ENCODE measurements around the gene TUB.
A peak's percentile ranks its signal among the peaks of the same experiment; 100 is the strongest.

TUB gene

DNA sequence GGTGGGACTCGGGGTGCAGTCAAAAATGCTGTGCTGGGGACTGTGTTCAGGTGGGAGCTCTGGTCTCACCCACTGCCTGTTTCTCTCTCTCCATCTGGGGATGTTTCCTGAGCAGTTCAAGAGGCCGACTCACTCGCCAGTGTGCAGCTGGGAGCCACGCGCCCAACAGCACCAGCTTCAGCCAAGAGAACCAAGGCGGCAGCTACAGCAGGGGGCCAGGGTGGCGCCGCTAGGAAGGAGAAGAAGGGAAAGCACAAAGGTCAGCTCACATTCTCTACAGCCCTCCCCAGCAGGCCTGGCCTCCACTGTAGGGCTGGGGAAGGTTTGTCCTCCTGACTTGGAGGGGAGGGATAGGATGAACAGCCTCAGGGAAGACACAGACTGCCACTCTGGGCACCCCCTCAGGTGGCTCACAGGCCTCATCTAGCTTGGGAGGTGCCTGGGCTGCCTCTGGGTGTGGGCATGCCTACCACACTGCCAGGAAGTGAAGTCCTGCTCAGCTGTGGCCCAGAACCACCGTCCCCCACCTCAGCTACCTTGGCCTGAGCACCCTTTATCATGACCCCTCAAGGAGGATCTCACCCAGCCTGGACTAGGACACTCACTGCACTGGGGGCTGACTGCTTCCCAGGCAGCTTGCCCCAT, 13.0 kb downstream of the TUB start:
- no peak for DNase-seq

DNA sequence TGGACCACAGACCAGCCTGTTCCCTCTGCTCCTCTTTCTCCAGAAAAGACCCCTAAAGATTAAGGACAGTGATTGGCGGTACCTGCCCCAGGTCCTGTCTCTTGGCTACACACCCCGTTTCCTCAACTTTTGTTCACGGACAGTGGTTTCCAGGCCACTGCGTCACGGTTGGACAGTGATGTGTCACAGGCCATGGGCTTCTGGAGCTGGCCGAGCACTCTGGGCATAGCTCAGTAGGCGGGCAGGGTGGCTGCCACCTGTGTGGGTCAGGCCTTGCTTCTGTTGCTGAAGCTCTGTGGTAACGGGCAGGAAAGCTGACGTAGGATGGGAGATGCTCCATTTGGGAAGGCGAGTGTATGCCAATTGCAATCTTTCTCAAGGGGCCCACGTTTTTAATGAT, 13.6 kb downstream of the TUB start:
- DNase-seq, result no peak

DNA sequence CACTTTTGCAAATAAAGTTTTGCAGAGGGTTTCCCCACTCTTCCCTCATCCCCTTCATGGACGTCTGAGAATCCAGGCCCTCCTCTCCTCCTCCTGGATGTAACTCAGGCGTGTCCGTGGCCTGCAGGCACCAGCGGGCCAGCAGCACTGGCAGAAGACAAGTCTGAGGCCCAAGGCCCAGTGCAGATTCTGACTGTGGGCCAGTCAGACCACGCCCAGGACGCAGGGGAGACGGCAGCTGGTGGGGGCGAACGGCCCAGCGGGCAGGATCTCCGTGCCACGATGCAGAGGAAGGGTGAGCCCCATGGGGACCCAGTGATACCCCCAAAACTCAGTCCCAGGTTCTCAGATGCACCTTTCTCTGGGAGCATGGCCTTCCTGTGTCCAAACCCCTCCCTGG, 14.4 kb downstream of the TUB start:
- no peak for DNase-seq

DNA sequence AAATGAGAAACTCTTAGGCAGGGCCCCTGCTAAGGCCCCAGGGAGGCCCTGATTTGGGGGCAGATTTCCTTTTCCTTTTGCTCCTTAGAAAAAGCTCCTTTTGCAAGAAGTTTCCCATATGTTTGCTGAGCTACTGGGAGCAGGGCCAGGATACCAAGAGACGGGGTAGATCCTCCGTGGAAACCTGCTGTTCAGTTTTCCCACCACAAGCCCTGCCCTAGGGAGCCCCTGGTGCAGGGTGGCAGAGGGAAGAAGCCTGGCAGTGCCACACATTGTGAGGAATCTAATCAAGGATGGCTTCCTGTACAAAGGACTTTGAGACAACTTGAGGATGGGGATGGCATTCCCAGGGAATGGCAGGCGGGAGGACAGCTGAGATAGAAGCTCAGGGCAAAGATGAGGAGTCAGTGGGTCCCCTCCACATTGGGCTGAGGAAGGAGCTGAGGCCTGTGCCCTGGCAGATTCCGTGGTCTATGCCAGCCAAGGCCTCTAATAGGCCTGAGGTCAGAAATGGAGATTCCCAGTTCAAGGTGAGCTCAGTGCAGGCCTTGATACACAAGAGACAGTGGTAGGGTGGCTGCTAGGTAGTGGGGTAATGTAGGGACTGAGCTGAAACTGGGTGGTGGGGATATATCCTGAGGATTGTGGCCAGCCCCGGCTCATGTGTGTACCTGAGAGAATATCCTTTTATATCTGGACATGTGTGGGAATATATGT, 15.0 kb downstream of the TUB start:
- no peak for DNase-seq

DNA sequence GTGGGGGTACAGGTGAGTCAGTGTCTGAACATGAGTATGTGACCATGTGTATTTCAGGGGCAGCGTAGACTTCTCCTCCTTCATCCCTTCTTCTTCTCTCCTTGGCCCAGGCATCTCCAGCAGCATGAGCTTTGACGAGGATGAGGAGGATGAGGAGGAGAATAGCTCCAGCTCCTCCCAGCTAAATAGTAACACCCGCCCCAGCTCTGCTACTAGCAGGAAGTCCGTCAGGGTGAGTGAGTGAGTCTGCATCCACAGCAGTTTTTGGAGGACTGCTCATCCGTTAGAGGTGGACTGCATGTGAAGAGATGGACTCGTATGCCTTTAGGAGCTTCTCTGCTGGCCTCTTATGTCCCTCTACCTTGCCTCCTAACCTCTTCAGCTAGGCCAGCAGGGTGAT, 15.6 kb downstream of the TUB start:
- DNase-seq, result no peak

DNA sequence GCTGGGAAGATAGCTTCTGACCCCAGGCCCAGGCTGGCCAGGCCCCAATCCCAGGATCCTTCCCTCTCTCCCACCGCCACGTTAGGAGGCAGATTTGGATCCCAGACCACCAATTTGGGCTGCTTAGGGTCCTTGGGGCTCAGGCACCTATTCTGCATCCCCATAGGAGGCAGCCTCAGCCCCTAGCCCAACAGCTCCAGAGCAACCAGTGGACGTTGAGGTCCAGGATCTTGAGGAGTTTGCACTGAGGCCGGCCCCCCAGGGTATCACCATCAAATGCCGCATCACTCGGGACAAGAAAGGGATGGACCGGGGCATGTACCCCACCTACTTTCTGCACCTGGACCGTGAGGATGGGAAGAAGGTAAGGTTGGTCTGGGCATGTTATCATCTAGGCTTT, 16.1 kb downstream of the TUB start:
- no peak for DNase-seq

DNA sequence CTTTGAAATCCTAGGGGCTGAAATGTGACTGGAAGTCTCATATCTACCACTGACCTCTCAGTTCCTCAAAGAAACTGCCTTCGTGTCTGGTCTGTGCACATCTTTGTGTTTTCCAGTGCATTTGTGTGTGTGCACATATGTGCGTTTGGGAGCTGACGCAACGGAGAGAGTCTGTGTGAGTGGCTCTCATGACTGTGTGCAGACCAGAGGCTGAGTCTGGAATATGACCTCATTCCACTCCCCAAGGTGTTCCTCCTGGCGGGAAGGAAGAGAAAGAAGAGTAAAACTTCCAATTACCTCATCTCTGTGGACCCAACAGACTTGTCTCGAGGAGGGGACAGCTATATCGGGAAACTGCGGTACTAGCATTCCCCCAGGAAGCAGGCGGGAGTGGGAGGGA, 16.5 kb downstream of the TUB start:
- DNase-seq, result no peak

DNA sequence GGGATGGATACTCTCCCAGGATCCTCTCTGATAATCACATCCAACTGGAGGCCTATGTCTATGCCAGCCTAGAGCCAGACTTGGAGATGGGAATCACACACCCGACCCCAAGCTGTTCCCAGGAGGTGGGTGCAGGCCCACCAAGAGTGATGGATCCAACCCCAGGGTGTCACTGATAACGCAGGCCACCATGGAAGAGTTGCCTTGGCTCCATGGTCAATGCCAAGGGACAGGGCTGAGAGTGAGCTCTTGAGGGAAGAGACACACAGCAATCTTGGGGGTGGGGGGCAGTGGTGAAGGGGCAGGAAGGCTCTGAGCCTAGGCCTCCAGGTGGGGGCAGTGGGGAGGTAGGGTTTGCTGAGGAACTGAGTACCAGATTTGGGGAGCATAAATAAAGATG, 16.9 kb downstream of the TUB start:
- no peak for DNase-seq

DNA sequence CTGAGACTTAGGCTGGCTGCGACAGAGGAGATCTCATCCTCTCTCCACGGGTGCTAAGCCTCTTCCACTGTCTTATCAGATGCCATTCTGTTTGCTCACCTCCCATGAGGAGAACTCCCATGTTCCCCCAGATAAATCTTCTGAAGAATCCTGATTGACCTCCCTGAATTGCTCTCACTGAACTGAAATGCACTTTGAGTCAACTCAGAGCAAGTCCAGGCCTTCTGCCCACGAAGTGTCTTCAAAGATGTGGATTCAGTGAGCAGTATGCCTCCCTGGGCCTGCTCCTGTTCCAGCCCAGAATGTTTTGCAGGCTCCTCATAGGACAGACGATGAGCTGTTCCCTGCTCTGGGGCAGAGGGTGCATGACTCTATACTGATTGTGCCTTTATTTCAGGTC, 17.4 kb downstream of the TUB start:
- DNase-seq, result no peak

DNA sequence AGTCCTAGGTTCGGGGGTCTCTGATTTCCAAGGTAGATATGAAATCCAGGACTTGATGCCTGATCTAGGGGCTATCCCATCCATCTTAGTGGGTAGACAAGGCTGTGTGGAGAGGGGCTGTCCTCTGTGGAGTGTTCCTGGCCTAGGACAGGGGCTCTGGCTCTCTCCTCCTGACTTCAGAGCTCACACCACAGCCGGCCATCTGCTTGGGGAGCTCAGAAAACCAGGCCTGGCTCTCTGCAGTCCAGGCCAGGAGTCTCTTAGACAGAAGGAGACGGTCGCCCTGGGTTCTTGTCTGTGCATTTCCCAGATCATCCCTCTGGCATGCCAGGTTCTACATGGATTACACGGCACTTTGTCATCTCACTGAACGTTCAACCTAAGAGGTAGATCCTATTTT, 17.9 kb downstream of the TUB start:
- no peak for DNase-seq

DNA sequence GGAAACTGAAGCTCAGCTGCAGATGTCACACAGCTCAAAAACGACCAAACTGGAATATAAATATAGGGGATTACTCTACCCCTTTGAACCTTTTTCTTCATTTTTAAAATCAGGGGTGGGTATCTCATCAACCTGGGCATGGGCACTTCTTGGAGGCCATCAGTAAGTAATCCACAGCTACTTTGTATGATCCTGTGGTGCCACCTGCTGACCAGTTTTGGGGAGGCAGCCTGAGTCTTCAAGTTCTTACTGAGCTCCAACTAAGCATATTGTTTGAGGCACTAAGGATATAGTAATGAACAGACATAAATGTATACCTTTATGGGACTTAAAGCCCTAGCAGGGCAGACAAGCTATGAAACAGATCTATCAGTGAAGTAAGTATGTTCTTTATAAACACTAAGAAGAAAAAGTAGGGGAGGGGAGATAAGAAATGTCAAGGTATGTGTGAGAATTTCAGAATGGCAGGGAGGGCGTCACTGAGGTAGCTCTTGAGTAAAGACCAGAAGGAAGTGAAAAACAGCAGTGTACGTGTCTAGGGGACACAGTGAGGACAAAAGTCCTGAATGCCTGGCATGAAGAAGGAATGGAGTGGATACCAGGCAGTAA, 18.4 kb downstream of the TUB start:
- DNase-seq, result peak; percentile 45

DNA sequence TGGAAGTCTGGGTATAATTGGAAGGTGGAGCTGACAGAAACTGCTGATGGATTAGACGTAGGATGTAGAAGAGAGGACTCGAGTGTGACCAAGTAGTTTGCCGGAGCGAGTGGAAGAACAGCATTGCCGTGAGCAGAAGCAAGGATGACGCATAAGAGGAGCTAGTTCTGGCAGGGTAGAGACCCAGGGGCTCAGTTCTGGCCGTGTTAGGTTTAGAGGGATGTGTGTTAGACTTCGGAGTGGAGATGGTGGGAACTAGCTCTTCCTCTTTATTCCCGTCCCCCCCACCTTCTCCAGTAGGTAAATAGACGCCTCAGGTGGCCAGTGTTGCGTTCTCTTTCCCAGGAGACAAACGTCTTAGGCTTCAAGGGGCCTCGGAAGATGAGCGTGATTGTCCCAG, 19.1 kb downstream of the TUB start:
- no peak for DNase-seq

DNA sequence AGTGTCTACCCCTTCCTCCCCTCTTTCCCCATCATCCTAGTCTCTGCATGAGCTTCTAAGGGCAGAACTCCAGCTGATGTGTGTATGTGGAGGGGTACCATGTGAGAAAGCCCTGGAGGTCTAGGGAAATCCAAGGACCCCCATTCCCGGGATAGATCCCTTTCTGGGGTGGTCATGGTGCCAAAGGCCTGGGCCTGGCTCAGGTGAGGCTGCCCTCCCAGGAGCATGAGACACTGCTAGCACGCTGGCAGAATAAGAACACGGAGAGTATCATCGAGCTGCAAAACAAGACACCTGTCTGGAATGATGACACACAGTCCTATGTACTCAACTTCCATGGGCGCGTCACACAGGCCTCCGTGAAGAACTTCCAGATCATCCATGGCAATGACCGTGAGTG, 19.6 kb downstream of the TUB start:
- DNase-seq, result no peak

DNA sequence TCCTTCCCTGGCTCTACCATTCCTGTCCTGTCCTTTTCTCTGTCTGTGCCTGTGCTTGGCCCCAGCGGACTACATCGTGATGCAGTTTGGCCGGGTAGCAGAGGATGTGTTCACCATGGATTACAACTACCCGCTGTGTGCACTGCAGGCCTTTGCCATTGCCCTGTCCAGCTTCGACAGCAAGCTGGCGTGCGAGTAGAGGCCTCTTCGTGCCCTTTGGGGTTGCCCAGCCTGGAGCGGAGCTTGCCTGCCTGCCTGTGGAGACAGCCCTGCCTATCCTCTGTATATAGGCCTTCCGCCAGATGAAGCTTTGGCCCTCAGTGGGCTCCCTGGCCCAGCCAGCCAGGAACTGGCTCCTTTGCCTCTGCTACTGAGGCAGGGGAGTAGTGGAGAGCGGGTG, 20.4 kb downstream of the TUB start:
- no peak for DNase-seq

DNA sequence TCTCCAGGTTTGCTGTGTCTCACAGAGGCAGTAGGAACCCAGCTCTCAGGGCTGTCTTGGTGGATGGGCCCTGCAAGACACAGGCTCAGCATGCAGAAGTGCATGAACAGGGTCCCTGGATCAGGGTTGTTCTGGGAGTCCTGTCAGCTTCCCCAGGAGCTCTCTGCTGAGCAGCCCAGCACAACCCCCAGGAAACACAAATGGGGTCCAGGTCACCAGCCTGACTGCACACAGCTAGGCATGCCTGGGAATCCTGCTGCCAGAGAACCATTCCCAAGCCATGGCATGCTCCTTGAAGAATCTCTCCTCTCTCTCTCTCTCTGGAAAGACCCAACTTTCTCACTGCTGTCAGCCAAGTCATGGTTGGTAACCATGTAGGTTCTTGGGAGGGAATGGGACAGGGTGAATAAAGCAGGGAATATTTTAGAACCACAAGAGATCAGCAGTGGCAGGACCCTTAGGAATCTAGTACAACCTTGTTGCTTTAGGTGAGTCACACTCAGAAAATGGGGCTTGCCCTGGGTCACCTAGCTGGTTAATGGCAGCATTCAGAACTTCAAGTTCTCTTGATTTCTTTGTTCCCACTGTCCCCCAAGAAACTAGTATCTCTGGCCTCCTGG, 21.4 kb downstream of the TUB start:
- no peak for DNase-seq

DNA sequence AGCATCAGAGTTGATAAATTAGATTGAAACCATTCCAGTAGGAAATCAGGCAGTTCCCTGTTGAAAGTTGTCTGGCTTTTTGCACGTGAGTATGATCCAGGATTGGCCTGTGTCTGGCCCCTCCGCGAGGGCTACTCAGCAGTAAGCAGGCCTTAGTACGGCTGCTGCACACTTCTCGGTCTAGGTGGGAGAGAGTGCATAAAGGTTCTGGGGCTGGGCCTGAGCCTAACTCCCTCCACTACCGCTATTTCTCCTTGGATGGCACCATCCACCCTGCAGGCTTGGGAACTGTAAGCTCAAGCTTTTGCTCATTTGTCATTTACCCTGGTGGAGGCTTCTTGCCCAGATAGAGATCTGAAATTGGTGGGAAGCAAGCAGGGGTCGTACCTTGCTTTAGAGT, 22.0 kb downstream of the TUB start:
- no peak for DNase-seq

DNA sequence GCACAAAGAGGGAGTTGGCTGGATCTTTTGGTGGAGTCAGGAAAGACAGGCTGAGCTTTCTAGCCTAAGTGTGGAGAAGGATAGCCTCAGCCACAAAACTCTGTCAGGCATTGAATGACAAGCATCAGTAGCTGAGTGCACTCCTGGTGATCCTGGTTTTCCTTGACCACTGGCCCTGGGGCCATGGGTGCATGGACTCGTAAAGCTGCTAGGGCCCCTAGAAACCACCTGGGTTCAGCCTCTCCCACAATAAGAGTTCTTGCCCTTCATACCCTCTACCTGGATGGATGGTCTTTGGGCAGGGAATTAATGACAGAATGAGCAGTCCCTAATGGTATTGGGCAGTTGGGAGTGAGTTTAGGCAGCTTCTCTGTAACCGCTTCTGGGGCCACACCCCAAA, 22.9 kb downstream of the TUB start:
- DNase-seq, result no peak

DNA sequence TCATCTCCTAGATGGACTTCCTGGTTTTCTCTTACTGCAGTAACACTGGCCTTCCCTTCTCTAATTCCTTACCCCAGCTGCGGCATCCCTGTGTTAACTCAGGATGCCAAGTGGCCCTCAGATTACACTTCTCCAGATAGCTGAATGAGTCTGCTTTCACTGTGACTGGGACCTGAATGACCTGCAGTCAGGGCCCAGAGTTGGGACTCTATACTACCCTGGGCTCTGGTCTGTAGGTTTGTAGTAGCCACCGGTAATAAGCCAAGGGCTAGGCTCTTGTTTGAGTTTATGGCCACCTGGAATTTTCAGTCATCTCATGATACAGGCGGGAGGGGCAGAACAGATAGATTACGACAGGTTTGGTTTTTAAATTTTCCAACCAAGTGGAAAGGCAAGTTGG, 24.1 kb downstream of the TUB start:
- DNase-seq, result no peak

DNA sequence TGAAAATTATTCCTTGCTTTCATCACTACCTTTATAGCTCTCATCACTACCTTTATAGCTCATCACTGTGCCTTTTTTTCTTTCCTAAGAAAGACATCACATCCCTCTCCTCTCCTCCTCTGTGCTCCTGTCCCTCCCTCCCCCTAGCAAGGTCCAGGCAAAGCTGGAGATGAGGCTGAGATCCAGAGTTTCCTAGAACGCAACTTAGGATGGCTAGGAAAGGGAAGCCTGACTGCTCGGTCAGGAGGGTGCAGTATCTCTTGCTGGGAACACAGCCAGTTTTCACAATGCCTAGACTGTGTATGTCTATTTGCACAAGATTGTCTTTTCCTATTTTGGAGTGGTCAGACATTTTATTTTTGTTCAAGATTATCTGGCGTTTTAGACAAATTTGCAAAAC, 24.7 kb downstream of the TUB start:
- no peak for DNase-seq

DNA sequence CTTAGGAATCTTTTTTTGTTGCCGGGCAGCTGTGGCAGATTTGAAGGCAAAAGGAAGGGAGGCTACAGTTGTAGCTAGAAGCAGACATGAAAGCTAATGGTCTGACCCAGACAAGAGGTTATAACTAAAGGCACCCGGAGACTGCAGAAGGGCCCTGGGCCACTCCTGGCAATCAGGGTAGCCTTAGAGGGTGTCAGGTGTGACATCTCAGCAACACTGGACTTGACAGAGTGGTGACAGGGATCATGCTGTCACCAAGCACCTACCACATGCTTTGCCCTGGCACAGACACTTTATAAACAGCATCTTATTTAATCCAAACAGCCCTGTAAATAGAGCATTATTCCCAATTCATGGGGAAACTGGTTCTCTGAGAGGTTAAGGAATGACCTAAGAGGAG, 25.7 kb downstream of the TUB start:
- no peak for DNase-seq

DNA sequence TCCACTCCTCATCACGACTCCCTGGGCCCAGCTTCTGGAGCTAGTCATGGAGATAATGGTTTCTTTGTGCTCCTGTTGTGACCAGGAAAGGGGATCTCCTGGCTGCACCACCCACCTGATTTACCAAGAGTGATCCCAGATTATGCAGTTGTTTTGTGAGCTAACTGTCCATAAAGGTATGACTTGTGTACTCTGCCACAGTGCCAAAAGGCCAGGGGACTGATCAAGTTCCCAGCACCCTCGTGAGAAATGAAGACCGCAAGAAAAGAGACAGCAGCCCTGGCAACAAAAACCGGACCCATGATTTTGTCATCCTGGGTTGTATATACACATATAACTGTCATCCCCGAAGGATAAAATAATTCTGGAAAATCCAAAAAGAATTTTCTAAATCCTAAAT, 26.6 kb downstream of the TUB start:
- no peak for DNase-seq

DNA sequence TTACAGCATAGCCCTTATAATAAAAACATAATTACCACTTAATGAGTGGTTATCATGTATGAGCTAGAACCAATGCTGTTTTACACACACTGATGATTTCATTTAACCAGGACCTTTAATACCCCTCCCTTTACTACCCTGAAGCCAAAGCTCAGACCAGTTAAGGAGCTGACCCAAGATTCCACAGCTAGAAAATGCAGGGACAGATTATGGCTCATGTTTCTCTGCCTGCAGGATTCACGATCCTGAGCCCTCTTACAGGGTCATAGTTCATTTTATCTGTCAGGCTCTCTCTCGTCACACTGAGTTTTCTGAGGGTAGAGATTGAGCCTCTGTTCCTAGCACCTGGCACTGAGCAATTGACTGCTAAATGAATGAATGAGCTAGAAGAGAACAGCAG, 27.4 kb downstream of the TUB start:
- no peak for DNase-seq

DNA sequence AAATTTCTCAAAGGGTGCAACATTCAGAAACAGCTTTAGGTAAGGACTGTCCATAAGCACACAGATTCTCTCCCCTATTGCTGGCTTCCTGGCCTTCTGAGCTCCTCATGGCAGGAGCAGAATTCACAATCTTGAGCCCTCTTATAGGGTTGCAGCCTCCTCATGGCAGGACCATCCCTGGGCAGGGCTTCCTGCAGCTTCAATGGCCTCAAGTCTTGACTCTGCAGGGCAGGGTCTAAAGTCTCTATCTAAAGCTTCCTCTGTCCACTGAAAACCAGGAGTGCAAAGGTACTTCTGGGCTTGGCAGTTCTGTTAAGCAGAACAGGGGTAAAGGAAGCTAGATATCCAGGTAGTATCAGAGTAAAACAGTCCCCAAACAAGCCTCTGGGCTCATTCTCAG, 28.7 kb downstream of the TUB start:
- DNase-seq, result no peak

DNA sequence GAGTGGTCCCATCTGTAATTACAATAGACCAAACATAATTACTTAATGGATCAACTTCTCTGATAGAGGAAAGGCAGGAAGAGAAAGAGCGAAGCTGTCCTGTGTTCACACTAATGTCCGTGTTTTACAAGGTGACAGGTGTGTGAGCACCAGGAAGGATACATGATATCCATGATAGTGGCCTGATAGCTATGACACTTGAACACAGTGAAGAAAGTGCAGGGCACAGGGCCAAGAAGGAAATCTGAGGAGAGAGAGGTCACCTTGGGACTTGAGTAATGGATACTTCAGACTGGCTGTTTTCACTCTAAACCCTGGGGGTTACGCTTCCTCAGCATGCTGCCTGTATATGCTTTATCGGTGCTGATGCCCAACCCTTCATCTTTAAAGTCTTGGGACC, 29.4 kb downstream of the TUB start:
- DNase-seq, result no peak

Data from CD4-positive, alpha-beta T cell treated with Interferon gamma for 1 hour (primary cell).